Esophagus (tissue), 2 donors: Measurements from ENCODE around the gene SMYD3. TPM values are rescaled to one million over a fixed set of nuclear protein-coding genes. Genes with fewer than 3 reads are reported as not detected.

Experiments used
- H3K27ac ChIP-seq, 2 donors: one replicate each; pipeline ENCODE4 v1.5.1; 2013; ENCODE audit warnings: low read depth in 2 of 2, mild to moderate bottlenecking in 2 of 2, inconsistent platforms in 1 of 2, low read length in 1 of 2, moderate library complexity in 1 of 2
- H3K27me3 ChIP-seq, 2 donors: one replicate each; pipeline ENCODE4 v1.6.1; 2013; ENCODE audit warnings: low read length in 2 of 2, control low read depth in 1 of 2, mild to moderate bottlenecking in 1 of 2; ENCODE audit not compliant: insufficient read depth in 2 of 2, control insufficient read depth in 1 of 2
- H3K36me3 ChIP-seq, 2 donors: one replicate each; pipeline ENCODE4 v1.6.1; 2013; ENCODE audit warnings: low read length in 1 of 2; ENCODE audit not compliant: control insufficient read depth in 2 of 2, insufficient read depth in 2 of 2
- H3K4me1 ChIP-seq, 2 donors: one replicate each; pipeline ENCODE4 v1.6.1; 2013; ENCODE audit warnings: low read length in 1 of 2; ENCODE audit not compliant: control insufficient read depth in 2 of 2, insufficient read depth in 2 of 2
- H3K4me3 ChIP-seq, 2 donors: one replicate each; pipeline ENCODE4 v1.5.1; 2013; ENCODE audit warnings: low read length in 2 of 2, mild to moderate bottlenecking in 2 of 2, low read depth in 1 of 2, moderate library complexity in 1 of 2
- H3K9me3 ChIP-seq, 2 donors: one replicate each; pipeline ENCODE4 v1.6.1; 2013; ENCODE audit warnings: mild to moderate bottlenecking in 2 of 2, low read depth in 1 of 2, low read length in 1 of 2, moderate library complexity in 1 of 2; ENCODE audit not compliant: control insufficient read depth in 2 of 2, insufficient read depth in 1 of 2
- WGBS, 2 donors: extraction: QIAGEN DNeasy Blood & Tissue Kit; methylation state at CpG; one replicate each; pipeline ENCODE4 v1.1.7; 2013; 5-methylcytosine and 5-hydroxymethylcytosine counted together
- polyA plus RNA-seq, 2 donors: library from polyadenylated mRNA; stranded (reverse); fragments of 200-250 nt; gene quantifications; one replicate each; pipeline ENCODE4 v1.2.3, GENCODE V29; 2013
- donor health status: healthy with polysubstance abuse.
- donor health status: Bipolar disorder and iron deficiency.

The SMYD3 gene
- polyA plus RNA-seq, 2 donors = 5.0 to 5.7 TPM

GRCh38 chr1:246510147-246511030, 3.3 kb upstream of the SMYD3 start:
- no peak overlapping the region for H3K27ac ChIP-seq
- peaks cover 4 to 14% of the 10 kb centered on the region in 2 donors for H3K9me3 ChIP-seq
- WGBS, 2 donors = 85 to 90% methylated on average over 13 of the region's 13 CpGs
- no peaks in the 10 kb centered on the region for H3K36me3 ChIP-seq
- H3K27me3 ChIP-seq = no peaks in the 10 kb centered on the region
- H3K4me1 ChIP-seq = peaks cover 0 to 3% of the 10 kb centered on the region in 2 donors
- no peak overlapping the region for H3K4me3 ChIP-seq

- H3K4me3 ChIP-seq = no peak overlapping the region
- no peak overlapping the region for H3K27ac ChIP-seq
- H3K9me3 ChIP-seq = peaks cover 4 to 7% of the 10 kb centered on the region in 2 donors
- H3K27me3 ChIP-seq = no peaks in the 10 kb centered on the region
- H3K36me3 ChIP-seq = no peaks in the 10 kb centered on the region
- 90 to 93% methylated on average over 25 to 26 of the region's 26 CpGs for WGBS, 2 donors
- H3K4me1 ChIP-seq = peaks cover 0 to 3% of the 10 kb centered on the region in 2 donors
Measured at GRCh38 chr1:246508897-246509688, 2.0 kb upstream of the SMYD3 start.

GRCh38 chr1:246506367-246506673, 759 bp downstream of the SMYD3 start:
- Histone ChIP-seq H3K27ac (no peak overlapping the region), H3K9me3 (no peaks in the 10 kb centered on the region), H3K36me3 (no peaks in the 10 kb centered on the region), H3K4me1 (peaks cover 2 to 3% of the 10 kb centered on the region in 2 donors), H3K27me3 (no peaks in the 10 kb centered on the region), H3K4me3 (peak overlapping the region; percentile 68 to 90)
- WGBS, 2 donors = 4 to 7% methylated on average over 9 of the region's 9 CpGs

- no peaks in the 10 kb centered on the region for H3K9me3 ChIP-seq
- H3K4me3 ChIP-seq = no peak overlapping the region
- 41 to 66% methylated on average over 7 of the region's 7 CpGs for WGBS, 2 donors
- no peaks in the 10 kb centered on the region for H3K36me3 ChIP-seq
- H3K4me1 ChIP-seq = peaks cover 2 to 3% of the 10 kb centered on the region in 2 donors
- H3K27me3 ChIP-seq = no peaks in the 10 kb centered on the region
- H3K27ac ChIP-seq = no peak overlapping the region
Measured at GRCh38 chr1:246503341-246503740, 3.7 kb downstream of the SMYD3 start.

GRCh38 chr1:246497331-246497915, 9.7 kb downstream of the SMYD3 start:
- Histone ChIP-seq H3K36me3 (no peaks in the 10 kb centered on the region), H3K4me1 (no peaks in the 10 kb centered on the region), H3K27me3 (no peaks in the 10 kb centered on the region), H3K4me3 (no peak overlapping the region), H3K9me3 (no peaks in the 10 kb centered on the region), H3K27ac (no peak overlapping the region)
- WGBS, 2 donors = 49 to 50% methylated on average over 2 of the region's 2 CpGs

- H3K27me3 ChIP-seq = no peaks in the 10 kb centered on the region
- H3K36me3 ChIP-seq = no peaks in the 10 kb centered on the region
- no peak overlapping the region for H3K4me3 ChIP-seq
- H3K27ac ChIP-seq = no peak overlapping the region
- no peaks in the 10 kb centered on the region for H3K9me3 ChIP-seq
- no peaks in the 10 kb centered on the region for H3K4me1 ChIP-seq
- WGBS, 2 donors = 29 to 31% methylated on average over 3 of the region's 3 CpGs
Measured at GRCh38 chr1:246492611-246493245, 14.4 kb downstream of the SMYD3 start.

GRCh38 chr1:246491551-246492053, 15.5 kb downstream of the SMYD3 start:
- H3K27ac ChIP-seq = no peak overlapping the region

GRCh38 chr1:246488674-246489073, 18.4 kb downstream of the SMYD3 start:
- WGBS, 2 donors = 95 to 96% methylated on average over 6 of the region's 6 CpGs
- no peaks in the 10 kb centered on the region for H3K9me3 ChIP-seq
- H3K4me1 ChIP-seq = no peaks in the 10 kb centered on the region
- no peak overlapping the region for H3K27ac ChIP-seq
- H3K36me3 ChIP-seq = no peaks in the 10 kb centered on the region
- no peak overlapping the region for H3K4me3 ChIP-seq
- no peaks in the 10 kb centered on the region for H3K27me3 ChIP-seq

More at GRCh38 chr1:246491551-246492053, 15.5 kb downstream of the SMYD3 start:
- H3K36me3 ChIP-seq = no peaks in the 10 kb centered on the region
- no peaks in the 10 kb centered on the region for H3K27me3 ChIP-seq
- H3K4me1 ChIP-seq = no peaks in the 10 kb centered on the region
- H3K9me3 ChIP-seq = no peaks in the 10 kb centered on the region
- H3K4me3 ChIP-seq = no peak overlapping the region
- 93 to 94% methylated on average over 7 of the region's 7 CpGs for WGBS, 2 donors

- Histone ChIP-seq H3K4me3 (no peak overlapping the region), H3K9me3 (no peaks in the 10 kb centered on the region), H3K36me3 (no peaks in the 10 kb centered on the region), H3K27me3 (no peaks in the 10 kb centered on the region), H3K4me1 (peaks cover 0 to 3% of the 10 kb centered on the region in 2 donors), H3K27ac (no peak overlapping the region)
Measured at GRCh38 chr1:246483569-246483933, 23.5 kb downstream of the SMYD3 start.
